Measurements from ENCODE around the gene LAMB2.

The LAMB2 gene

GRCh38 chr3:49161808-49162530 is 29.1 kb upstream of the LAMB2 start:
- DNase-seq (ENCODE audit: low spot score) = no peak

- no peak for DNase-seq (ENCODE audit: low spot score)
Observed at GRCh38 chr3:49161197-49161596, 28.3 kb upstream of the LAMB2 start.

GRCh38 chr3:49158792-49159191 is 25.9 kb upstream of the LAMB2 start:
- DNase-seq (ENCODE audit: low spot score) = no peak

- DNase-seq (ENCODE audit: low spot score) = no peak
Observed at GRCh38 chr3:49158103-49158709, 25.4 kb upstream of the LAMB2 start.

- no peak for DNase-seq (ENCODE audit: low spot score)
Observed at GRCh38 chr3:49157289-49157688, 24.4 kb upstream of the LAMB2 start.

- no peak for DNase-seq (ENCODE audit: low spot score)
Observed at GRCh38 chr3:49153349-49153912, 20.6 kb upstream of the LAMB2 start.

- DNase-seq (ENCODE audit: low spot score) = no peak
Observed at GRCh38 chr3:49151610-49152009, 18.8 kb upstream of the LAMB2 start.

- DNase-seq (ENCODE audit: low spot score) = no peak
Observed at GRCh38 chr3:49148159-49148558, 15.3 kb upstream of the LAMB2 start.

GRCh38 chr3:49140080-49140479 is 7.2 kb upstream of the LAMB2 start:
- DNase-seq (ENCODE audit: low spot score) = no peak

- no peak for DNase-seq (ENCODE audit: low spot score)
Observed at GRCh38 chr3:49135499-49135898, 2.6 kb upstream of the LAMB2 start.

- DNase-seq (ENCODE audit: low spot score) = no peak
Observed at GRCh38 chr3:49134471-49135265, 1.8 kb upstream of the LAMB2 start.

- peak; percentile 90 for DNase-seq (ENCODE audit: low spot score)
Observed at GRCh38 chr3:49133226-49133951, 539 bp upstream of the LAMB2 start.

GRCh38 chr3:49132073-49132436 is 795 bp downstream of the LAMB2 start:
- no peak for DNase-seq (ENCODE audit: low spot score)

- DNase-seq (ENCODE audit: low spot score) = no peak
Observed at GRCh38 chr3:49131576-49131975, 1.3 kb downstream of the LAMB2 start.

- DNase-seq (ENCODE audit: low spot score) = no peak
Observed at GRCh38 chr3:49131040-49131439, 1.8 kb downstream of the LAMB2 start.

- no peak for DNase-seq (ENCODE audit: low spot score)
Observed at GRCh38 chr3:49124991-49125670, 7.7 kb downstream of the LAMB2 start.

GRCh38 chr3:49124203-49124602 is 8.6 kb downstream of the LAMB2 start:
- DNase-seq (ENCODE audit: low spot score) = no peak

- DNase-seq (ENCODE audit: low spot score) = no peak
Observed at GRCh38 chr3:49123687-49124086, 9.2 kb downstream of the LAMB2 start.

- DNase-seq (ENCODE audit: low spot score) = no peak
Observed at GRCh38 chr3:49122886-49123545, 9.8 kb downstream of the LAMB2 start.

- DNase-seq (ENCODE audit: low spot score) = no peak
Observed at GRCh38 chr3:49122451-49122850, 10.4 kb downstream of the LAMB2 start.

GRCh38 chr3:49122022-49122421 is 10.8 kb downstream of the LAMB2 start:
- no peak for DNase-seq (ENCODE audit: low spot score)

All from AG08396 (cell line).